SU-DHL-6 (cell line): ENCODE measurements around the gene L3MBTL1.
"Not testable (repeated sequence)": the region's sequence is repeated elsewhere in the genome, so short reads cannot be mapped to it uniquely, and the experiment has no call there.

Experiments
- EZH2phosphoT487 ChIP-seq: fragments of 200-600 bp; sonication (generic), shearing (Covaris generic); conservative IDR thresholded peaks from 2 replicates; pipeline ENCODE4 v1.6.1; 2018; ENCODE audit warnings: mild to moderate bottlenecking, antibody characterized with exemption, low read length, moderate library complexity, mixed read lengths
- TF ChIP-seq, protein P1 (sequence below): fragments of 200-600 bp; sonication (generic); IDR thresholded peaks from one replicate; pipeline ENCODE4 v1.5.1; 2017; ENCODE audit warnings: antibody characterized with exemption, mild to moderate bottlenecking, low read length, moderate library complexity; ENCODE audit not compliant: insufficient read depth, poor library complexity, severe bottlenecking

DNA sequence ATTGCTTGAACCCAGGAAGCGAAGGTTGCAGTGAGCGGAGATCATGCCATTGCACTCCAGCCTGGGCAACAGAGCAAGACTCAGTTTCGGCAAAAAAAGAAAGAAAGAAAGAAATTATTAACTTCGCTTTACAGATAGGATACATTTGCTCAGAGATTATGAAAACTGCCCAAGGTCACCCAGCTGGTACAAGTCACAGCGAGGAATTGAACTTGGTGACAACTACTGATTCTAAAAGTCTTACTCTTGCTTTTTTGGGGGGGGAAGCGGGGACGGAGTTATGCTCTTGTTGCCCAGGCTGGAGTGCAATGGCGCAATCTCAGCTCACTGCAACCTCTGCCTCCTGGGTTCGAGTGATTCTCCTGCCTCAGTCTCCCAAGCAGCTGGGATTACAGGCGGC is 81.0 kb downstream of the L3MBTL1 start:
- TF ChIP-seq, protein P1, sequence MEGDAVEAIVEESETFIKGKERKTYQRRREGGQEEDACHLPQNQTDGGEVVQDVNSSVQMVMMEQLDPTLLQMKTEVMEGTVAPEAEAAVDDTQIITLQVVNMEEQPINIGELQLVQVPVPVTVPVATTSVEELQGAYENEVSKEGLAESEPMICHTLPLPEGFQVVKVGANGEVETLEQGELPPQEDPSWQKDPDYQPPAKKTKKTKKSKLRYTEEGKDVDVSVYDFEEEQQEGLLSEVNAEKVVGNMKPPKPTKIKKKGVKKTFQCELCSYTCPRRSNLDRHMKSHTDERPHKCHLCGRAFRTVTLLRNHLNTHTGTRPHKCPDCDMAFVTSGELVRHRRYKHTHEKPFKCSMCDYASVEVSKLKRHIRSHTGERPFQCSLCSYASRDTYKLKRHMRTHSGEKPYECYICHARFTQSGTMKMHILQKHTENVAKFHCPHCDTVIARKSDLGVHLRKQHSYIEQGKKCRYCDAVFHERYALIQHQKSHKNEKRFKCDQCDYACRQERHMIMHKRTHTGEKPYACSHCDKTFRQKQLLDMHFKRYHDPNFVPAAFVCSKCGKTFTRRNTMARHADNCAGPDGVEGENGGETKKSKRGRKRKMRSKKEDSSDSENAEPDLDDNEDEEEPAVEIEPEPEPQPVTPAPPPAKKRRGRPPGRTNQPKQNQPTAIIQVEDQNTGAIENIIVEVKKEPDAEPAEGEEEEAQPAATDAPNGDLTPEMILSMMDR = not testable (repeated sequence)
- not testable (repeated sequence) for TF ChIP-seq EZH2phosphoT487
